Testis (tissue), 5 donors: Measurements from ENCODE around the gene SNX1. TPM values are rescaled to one million over a fixed set of nuclear protein-coding genes. Genes with fewer than 3 reads are reported as not detected.

ENCODE experiments used
- DNase-seq: peaks from one replicate; pipeline ENCODE4 v3.0.0-alpha.2; 2019
- H3K27ac ChIP-seq, 2 donors: fragments of 200-600 bp; sonication (generic); one replicate each; pipeline ENCODE4 v1.5.1; 2019
- H3K27me3 ChIP-seq: fragments of 200-600 bp; sonication (generic); one replicate; pipeline ENCODE4 v1.5.1; 2019
- H3K36me3 ChIP-seq: fragments of 200-600 bp; sonication (generic); one replicate; pipeline ENCODE4 v1.5.1; 2017; ENCODE audit warnings: low read depth; ENCODE audit errors: missing control alignments
- H3K4me1 ChIP-seq: fragments of 200-600 bp; sonication (generic); one replicate; pipeline ENCODE4 v1.5.1; 2019
- H3K4me3 ChIP-seq, 2 donors: fragments of 200-600 bp; sonication (generic); one replicate each; pipeline ENCODE4 v1.5.1; 2017 to 2019
- H3K9me3 ChIP-seq: fragments of 200-600 bp; sonication (generic); one replicate; pipeline ENCODE4 v1.5.1; 2017
- POLR2A ChIP-seq: fragments of 450-650 bp; IDR thresholded peaks from one replicate; pipeline ENCODE4 v1.6.1; 2017; ENCODE audit warnings: antibody characterized with exemption, mild to moderate bottlenecking, moderate library complexity
- WGBS, 2 donors: methylation state at CpG; one replicate each; pipeline ENCODE4 v1.1.5; 2018; 5-methylcytosine and 5-hydroxymethylcytosine counted together
- intact Hi-C: fragments of 100-400 bp; cut with DNase I; formaldehyde crosslinking; loops from one replicate; pipeline ENCODE4 v1.15.1; 2023; ENCODE audit warnings: low total_unique reads
- long read RNA-seq, 2 donors: transcript quantifications; one replicate each; lab custom pipeline, GENCODE V29; 2026
- polyA plus RNA-seq: library from polyadenylated mRNA; stranded (reverse); fragments of 350-450 nt; fragmentation: Illumina TruSeq; extraction: RNeasy Lipid Tissue Mini Kit (QIAGEN cat#74804); gene quantifications from one replicate; pipeline ENCODE4 v1.2.3, GENCODE V29; 2014; ENCODE audit warnings: low read depth, low replicate concordance; ENCODE audit not compliant: insufficient read depth
- total RNA-seq, 2 donors: library from RNA; depleted of rRNA; stranded (reverse); fragments of >200 nt; gene quantifications; one replicate each; pipeline ENCODE4 v1.2.3, GENCODE V29; 2016
- TF ChIP-seq, protein P1 (sequence below), 3 experiments: fragments of 450-650 bp in 2 of 3; fragments of 200-600 bp in 1 of 3; sonication (generic) in 1 of 3; IDR thresholded peaks; one replicate each; pipeline ENCODE4 v1.5.1; 2016 to 2019; ENCODE audit warnings: antibody characterized with exemption in 3 of 3, mild to moderate bottlenecking in 2 of 3, moderate library complexity in 1 of 3

SNX1 gene, protein sequence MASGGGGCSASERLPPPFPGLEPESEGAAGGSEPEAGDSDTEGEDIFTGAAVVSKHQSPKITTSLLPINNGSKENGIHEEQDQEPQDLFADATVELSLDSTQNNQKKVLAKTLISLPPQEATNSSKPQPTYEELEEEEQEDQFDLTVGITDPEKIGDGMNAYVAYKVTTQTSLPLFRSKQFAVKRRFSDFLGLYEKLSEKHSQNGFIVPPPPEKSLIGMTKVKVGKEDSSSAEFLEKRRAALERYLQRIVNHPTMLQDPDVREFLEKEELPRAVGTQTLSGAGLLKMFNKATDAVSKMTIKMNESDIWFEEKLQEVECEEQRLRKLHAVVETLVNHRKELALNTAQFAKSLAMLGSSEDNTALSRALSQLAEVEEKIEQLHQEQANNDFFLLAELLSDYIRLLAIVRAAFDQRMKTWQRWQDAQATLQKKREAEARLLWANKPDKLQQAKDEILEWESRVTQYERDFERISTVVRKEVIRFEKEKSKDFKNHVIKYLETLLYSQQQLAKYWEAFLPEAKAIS
- total RNA-seq, result 10 to 100 TPM; 79.1 to 86.0 TPM
- polyA plus RNA-seq, result 93.1 TPM
- long read RNA-seq, donor 1, transcript SNX1-208 (15 exons, 1,971 nt), result major isoform, 31 of 52 reads
- long read RNA-seq, donor 1, partial matches to known transcripts, result 21 of 52 reads
- long read RNA-seq, donor 1, other reads (novel, unspliced or antisense), result 0 of 52 reads
- long read RNA-seq, donor 2, transcript SNX1-208 (15 exons, 1,971 nt), result major isoform, 19 of 30 reads
- long read RNA-seq, donor 2, partial matches to known transcripts, result 10 of 30 reads
- long read RNA-seq, donor 2, other reads (novel, unspliced or antisense), result 0 of 30 reads

DNA sequence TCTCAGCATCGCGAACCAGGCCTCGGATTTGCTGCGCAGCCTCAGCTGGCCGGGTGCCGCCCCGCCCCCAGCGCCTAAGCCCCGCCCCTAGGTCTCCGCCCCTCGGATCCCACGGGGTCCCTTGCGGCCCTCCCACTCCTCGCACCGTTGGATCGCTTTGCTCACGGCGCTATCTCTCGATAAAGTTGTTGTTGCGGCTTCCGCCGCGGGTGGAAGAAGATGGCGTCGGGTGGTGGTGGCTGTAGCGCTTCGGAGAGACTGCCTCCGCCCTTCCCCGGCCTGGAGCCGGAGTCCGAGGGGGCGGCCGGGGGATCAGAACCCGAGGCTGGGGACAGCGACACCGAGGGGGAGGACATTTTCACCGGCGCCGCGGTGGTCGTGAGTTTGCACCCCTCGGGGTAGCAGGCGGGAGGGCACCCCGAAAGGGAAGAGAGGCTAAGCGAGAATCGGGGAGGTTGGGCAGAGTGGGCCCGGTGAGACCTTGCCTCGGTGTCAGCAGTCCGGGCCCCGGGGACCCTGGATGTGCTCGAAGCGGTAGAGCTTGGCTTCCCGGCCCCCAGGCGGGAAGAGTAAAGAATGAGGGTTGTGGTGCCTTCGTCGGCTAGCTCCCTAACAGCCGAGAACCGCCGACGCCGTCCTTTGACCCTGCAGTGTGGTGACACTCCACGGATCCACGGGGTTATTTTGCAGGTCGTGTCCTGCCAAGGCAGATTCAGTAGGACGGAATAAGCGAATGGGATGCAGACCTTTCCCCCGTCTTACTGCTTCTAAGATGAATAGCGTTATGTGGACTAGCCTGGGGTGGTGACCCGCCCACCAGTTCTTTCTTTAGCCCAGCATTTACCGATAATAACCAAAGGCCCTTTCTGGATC lies at the start of gene SNX1:
SNX1 (plus strand) TSS at position 188 of the 873 bp plus-strand sequence; CDS start at position 220, 32 bp downstream.
- 0 to 1% methylated on average over 51 to 70 of the region's 70 CpGs for WGBS, 2 donors
- intact Hi-C loops, result loop anchor here (5.0 kb wide), 1 partner anchor 56 kb away; the partner anchor contains the start of gene SNX22
- H3K4me3 ChIP-seq, result peak within 1 kb of the TSS; percentile 81 to 97
- H3K4me1 ChIP-seq, result peaks cover 25% of the 10 kb centered on the region
- peak within 1 kb of the TSS; percentile 79 to 93 for H3K27ac ChIP-seq
- no peaks in the 10 kb centered on the region for H3K36me3 ChIP-seq
- peak; percentile 70 for TF ChIP-seq POLR2A
- TF ChIP-seq, protein P1, sequence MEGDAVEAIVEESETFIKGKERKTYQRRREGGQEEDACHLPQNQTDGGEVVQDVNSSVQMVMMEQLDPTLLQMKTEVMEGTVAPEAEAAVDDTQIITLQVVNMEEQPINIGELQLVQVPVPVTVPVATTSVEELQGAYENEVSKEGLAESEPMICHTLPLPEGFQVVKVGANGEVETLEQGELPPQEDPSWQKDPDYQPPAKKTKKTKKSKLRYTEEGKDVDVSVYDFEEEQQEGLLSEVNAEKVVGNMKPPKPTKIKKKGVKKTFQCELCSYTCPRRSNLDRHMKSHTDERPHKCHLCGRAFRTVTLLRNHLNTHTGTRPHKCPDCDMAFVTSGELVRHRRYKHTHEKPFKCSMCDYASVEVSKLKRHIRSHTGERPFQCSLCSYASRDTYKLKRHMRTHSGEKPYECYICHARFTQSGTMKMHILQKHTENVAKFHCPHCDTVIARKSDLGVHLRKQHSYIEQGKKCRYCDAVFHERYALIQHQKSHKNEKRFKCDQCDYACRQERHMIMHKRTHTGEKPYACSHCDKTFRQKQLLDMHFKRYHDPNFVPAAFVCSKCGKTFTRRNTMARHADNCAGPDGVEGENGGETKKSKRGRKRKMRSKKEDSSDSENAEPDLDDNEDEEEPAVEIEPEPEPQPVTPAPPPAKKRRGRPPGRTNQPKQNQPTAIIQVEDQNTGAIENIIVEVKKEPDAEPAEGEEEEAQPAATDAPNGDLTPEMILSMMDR (IDR thresholded peaks at IDR 0.05), result peak in 1 of 3 experiments; percentile 32
- H3K27me3 ChIP-seq, result no peaks in the 10 kb centered on the region
- peak; percentile 96 for DNase-seq
- no peaks in the 10 kb centered on the region for H3K9me3 ChIP-seq

DNA sequence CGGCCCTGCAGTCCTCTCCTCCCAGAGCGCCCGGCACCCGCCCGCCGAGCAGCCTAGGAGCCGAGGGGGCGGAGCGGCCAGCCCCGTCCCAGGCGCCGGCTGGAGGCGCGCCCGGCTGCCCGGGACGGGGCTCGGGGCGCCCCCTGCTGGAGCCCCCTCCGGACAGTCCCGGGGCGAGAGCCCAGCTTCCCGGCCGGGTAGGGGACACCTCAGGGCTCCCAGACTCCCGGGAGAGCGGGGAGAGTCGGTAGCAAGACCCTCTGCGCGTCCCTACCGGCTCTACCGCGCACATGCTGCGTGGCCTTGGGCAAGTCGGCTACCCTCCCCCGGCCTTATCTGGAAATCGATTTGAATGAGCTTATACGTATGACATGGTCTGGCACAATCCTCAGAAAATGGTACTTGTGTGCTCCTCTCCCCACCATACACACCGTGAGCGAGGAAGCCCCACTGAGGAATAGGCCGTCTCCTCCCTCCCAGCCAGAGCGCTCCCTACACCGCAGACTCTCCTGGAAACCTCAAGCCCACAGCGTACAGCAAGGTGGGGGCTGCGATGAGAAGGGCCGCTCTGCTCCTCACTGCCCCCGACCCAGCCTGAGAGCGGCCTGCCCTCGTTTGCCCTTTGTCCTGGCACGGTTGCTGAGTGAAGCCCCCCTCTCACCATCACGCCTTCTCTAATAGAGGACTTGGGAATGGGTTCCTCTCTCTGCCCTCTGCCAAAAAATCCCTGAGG lies 49.2 kb upstream of the SNX1 start, which contains the start of gene DAPK2:
DAPK2 (minus strand) TSS at position 65 of the 733 bp plus-strand sequence. CDS start 6,224 bp downstream, outside the sequence.
- Histone ChIP-seq H3K4me3 (peak within 1 kb of the TSS; percentile 52 to 60), H3K9me3 (no peaks in the 10 kb centered on the region), H3K27me3 (no peaks in the 10 kb centered on the region), H3K27ac (no peak within 1 kb of the TSS), H3K36me3 (no peaks in the 10 kb centered on the region), H3K4me1 (peaks cover 9% of the 10 kb centered on the region)
- TF ChIP-seq, protein P1 (IDR thresholded peaks at IDR 0.05), result peak; percentile 54 to 71 (median 69)
- TF ChIP-seq POLR2A, result no peak
- DNase-seq, result peak; percentile 70
- intact Hi-C loops, result no loop called here
- WGBS, 2 donors, result 7% methylated on average over 16 to 26 of the region's 50 CpGs

DNA sequence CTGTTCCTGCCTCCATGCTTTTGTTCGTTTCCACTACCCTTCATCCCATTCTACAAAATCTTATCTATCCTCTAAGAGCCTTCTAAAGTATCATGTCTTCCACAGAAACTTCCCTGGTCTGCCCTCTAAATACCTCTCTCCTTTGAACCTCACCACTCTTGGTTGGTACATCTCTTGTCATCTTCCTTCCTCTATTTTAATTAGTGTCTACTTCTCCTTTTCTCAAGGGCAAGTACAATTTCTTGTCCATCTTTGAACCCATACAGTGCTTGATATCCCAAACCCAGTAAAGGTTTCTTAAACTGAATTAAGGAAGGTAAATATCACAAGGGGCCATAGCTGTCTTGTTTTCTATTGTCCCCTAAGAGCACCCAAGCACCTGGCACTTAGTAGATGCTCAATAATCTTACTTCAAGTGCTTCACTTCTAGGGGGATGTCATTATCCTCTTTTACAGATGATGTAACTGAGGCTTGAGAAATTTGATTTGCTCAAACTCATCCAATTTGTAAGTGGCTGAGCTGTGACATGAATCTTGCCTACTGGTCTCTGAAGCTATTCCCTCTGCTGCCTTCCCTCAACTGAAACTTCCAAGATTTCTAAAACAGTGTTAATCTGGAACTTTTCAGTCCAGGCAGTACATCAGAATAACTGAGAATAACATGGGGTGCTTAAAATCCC lies 46.9 kb upstream of the SNX1 start:
- Histone ChIP-seq H3K4me3 (no peak overlapping the region), H3K27me3 (no peaks in the 10 kb centered on the region), H3K4me1 (peaks cover 9% of the 10 kb centered on the region), H3K9me3 (no peaks in the 10 kb centered on the region), H3K27ac (no peak overlapping the region), H3K36me3 (no peaks in the 10 kb centered on the region)
- intact Hi-C loops, result no loop called here
- no peak for DNase-seq
- no peak for TF ChIP-seq POLR2A
- TF ChIP-seq, protein P1 (IDR thresholded peaks at IDR 0.05), result no peak
- WGBS, 2 donors, result 82 to 89% methylated on average over 1 of the region's 1 CpG
